CD4-positive, alpha-beta T cell treated with Interleukin-17A for 4 hours (primary cell): Measurements from ENCODE around the gene CCDC122.

Source experiments
- DNase-seq: peaks from one replicate; pipeline ENCODE4 v3.0.0-alpha.2; 2020; ENCODE audit warnings: mixed read lengths

Gene CCDC122

GRCh38 chr13:43799191-43799590 is 80.3 kb downstream of the CCDC122 start:
- DNase-seq, result no peak

GRCh38 chr13:43797869-43798268 is 81.7 kb downstream of the CCDC122 start:
- DNase-seq, result no peak

- DNase-seq, result no peak
These were observed 82.4 kb downstream of the CCDC122 start for GRCh38 chr13:43797159-43797558.

- no peak for DNase-seq
These were observed 85.1 kb downstream of the CCDC122 start for GRCh38 chr13:43794416-43794815.

GRCh38 chr13:43792076-43792881 is 87.3 kb downstream of the CCDC122 start:
- DNase-seq, result no peak

DNA sequence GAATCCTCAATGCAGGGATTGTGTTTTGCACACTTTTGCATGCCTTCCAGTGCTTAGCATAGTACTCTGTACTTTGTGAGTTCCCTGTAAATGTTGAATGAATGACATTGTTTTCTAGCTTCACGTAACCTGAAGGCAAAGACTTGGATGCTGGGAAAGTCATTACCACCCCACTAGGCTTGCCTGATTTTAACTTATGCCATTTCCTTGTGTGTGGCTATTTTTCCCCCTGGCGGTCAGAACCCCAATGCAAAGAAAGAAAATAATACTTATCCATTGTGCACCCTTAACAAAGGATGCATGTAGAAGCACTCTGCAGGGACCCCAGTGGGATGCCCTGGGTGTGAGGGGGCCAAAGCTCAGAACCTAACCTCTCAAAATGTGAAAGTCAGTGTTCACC is 91.5 kb downstream of the CCDC122 start:
- no peak for DNase-seq

GRCh38 chr13:43787518-43787891 is 92.0 kb downstream of the CCDC122 start:
- no peak for DNase-seq

DNA sequence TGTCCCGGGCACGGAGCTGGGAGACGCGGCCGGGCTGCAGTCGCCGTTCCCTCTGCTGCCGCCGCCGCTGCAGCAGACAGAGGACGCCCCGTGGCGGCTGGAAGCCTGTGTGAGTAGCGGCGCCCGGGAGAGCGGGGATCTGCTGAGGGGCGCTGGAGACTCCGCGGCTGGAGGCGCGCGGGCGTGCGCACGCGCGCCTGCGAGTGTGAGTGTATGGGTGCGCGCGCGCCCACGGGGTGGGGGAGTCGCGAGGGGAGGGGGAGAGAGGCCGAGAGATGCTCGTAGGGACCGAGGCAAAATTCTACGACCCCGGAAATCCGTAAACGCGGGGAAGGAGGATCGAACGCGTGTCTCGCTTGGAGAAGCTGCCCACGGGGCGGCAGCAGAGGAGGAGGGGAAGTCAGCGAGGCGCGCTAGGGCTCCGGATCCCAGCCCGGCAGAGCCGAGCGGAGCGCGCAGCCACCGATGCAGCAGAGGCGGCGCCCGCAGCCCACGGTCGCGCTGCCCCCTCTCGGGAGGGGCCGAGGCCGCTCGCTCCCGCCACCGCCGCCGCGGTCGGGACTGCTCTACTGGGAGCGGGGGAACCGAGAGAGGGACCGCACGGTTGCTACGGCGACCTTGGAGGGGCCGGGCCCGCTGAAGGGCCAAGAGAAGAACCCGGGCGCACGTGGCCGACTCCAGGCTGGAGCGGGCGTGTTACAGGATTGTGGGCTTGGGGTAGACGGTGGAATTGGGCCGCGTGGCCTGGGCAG is 92.6 kb downstream of the CCDC122 start, which contains the start of gene ENOX1:
Gene ENOX1 (minus strand): TSS at position 207 of the 752 bp plus-strand sequence.
- DNase-seq, result peak; percentile 8

GRCh38 chr13:43786472-43786765 is 93.1 kb downstream of the CCDC122 start:
- DNase-seq, result no peak
